CD4-positive, alpha-beta T cell treated with Interleukin-10 for 1 hour (primary cell): Measurements from ENCODE around the gene KNCN.

ENCODE experiments used
- DNase-seq: peaks from one replicate; pipeline ENCODE4 v3.0.0-alpha.2; 2020

Gene KNCN

GRCh38 chr1:46563341-46563740 lies 11.9 kb upstream of the KNCN start:
- no peak for DNase-seq

- DNase-seq = no peak
These were observed 11.1 kb upstream of the KNCN start for GRCh38 chr1:46562498-46562897.

- no peak for DNase-seq
These were observed 7.5 kb upstream of the KNCN start for GRCh38 chr1:46558966-46559365.

GRCh38 chr1:46558141-46558963 lies 6.9 kb upstream of the KNCN start:
- no peak for DNase-seq

GRCh38 chr1:46557403-46557802 lies 6.0 kb upstream of the KNCN start:
- no peak for DNase-seq

- no peak for DNase-seq
These were observed 5.4 kb upstream of the KNCN start for GRCh38 chr1:46556822-46557221.

GRCh38 chr1:46555826-46556619 lies 4.6 kb upstream of the KNCN start:
- DNase-seq = no peak

- DNase-seq = no peak
These were observed 3.3 kb upstream of the KNCN start for GRCh38 chr1:46554597-46555381.

GRCh38 chr1:46554236-46554596 lies 2.8 kb upstream of the KNCN start:
- no peak for DNase-seq

- no peak for DNase-seq
These were observed 2.1 kb upstream of the KNCN start for GRCh38 chr1:46553506-46553905.

GRCh38 chr1:46552357-46553237 lies 1.1 kb upstream of the KNCN start:
- DNase-seq = no peak

GRCh38 chr1:46550751-46551231 lies 656 bp downstream of the KNCN start:
- no peak for DNase-seq

- peak; percentile 70 for DNase-seq
These were observed 1.5 kb downstream of the KNCN start for GRCh38 chr1:46549697-46550681.

- DNase-seq = peak; percentile 53
These were observed 3.7 kb downstream of the KNCN start for GRCh38 chr1:46547481-46548383.

GRCh38 chr1:46546210-46546609 lies 5.2 kb downstream of the KNCN start:
- DNase-seq = no peak

- no peak for DNase-seq
These were observed 5.7 kb downstream of the KNCN start for GRCh38 chr1:46545784-46546183.

- DNase-seq = no peak
These were observed 6.7 kb downstream of the KNCN start for GRCh38 chr1:46544561-46545240.

GRCh38 chr1:46543761-46544560 lies 7.5 kb downstream of the KNCN start:
- no peak for DNase-seq
